SK-N-MC (cell line): ENCODE measurements around the gene LSM12.

Experiments used
- EZH2 ChIP-seq: fragments of 200-600 bp; sonication (generic); IDR thresholded peaks from one replicate; pipeline ENCODE4 v1.6.1; 2017; ENCODE audit warnings: antibody characterized with exemption
- POLR2AphosphoS5 ChIP-seq: IDR thresholded peaks from 2 replicates; pipeline ENCODE4 v1.6.1; 2012; ENCODE audit warnings: mild to moderate bottlenecking, low read depth, low read length, borderline replicate concordance

DNA sequence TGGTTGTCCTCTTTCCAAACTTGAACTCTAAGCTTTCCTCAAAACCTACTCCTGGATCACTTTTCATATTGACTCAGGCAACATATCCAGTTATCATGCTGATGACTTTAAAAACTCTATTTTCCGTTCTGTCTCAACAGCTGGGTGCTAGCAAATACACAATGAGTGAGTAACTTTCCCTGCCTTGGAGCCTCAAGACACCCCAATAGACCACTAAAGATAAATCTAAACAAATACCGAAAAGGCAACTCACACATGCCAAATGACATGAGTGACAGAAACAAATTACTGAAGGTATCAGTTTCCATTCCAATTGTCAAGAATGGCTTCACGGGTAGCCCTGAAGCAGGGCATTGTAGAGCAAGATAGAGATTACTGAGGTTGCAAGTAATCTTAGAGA, 36.0 kb downstream of the LSM12 start:
- TF ChIP-seq EZH2: no peak
- TF ChIP-seq POLR2AphosphoS5: no peak
